Right kidney (tissue), 1 donor: ENCODE results near the gene SCNN1A.

Experiments used
- DNase-seq: peaks from one replicate; pipeline ENCODE4 v3.0.0-alpha.2; 2016

SCNN1A gene

DNA sequence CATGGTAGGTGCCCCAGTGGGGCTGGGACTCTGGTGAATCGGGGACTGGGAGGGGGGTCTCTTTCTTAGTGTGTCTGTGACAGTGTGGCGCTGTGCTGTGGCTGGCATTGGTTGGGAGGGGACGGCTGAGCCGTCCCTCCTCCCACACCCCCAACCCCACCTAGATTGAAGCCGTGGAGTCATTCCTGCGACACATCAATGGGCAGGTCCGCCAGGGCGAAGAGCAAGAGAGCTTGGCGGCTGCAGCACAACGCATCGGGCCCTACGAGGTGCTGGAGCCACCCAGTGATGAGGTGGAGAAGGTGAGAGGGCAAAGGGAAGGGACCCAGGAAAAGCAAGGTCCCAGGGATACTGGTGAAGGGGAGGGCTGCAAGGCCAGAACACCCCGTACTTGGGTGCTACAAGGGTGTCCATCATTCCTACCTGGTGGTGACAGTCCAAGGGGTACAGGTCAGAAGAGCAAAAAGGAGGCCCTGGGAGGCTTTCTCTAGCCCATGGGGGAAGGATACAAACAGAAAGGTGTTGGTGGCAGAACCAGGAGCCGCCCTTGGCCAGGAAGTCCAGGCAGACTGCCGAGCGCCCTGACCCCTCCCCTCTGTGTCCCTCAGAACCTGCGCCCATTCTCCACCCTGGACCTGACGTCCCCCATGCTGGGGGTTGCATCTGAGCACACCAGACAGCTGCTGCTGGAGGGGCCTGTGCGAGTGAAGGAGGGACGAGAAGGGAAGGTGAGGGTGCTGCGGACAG is 57.5 kb downstream of the SCNN1A start:
- DNase-seq, result no peak

DNA sequence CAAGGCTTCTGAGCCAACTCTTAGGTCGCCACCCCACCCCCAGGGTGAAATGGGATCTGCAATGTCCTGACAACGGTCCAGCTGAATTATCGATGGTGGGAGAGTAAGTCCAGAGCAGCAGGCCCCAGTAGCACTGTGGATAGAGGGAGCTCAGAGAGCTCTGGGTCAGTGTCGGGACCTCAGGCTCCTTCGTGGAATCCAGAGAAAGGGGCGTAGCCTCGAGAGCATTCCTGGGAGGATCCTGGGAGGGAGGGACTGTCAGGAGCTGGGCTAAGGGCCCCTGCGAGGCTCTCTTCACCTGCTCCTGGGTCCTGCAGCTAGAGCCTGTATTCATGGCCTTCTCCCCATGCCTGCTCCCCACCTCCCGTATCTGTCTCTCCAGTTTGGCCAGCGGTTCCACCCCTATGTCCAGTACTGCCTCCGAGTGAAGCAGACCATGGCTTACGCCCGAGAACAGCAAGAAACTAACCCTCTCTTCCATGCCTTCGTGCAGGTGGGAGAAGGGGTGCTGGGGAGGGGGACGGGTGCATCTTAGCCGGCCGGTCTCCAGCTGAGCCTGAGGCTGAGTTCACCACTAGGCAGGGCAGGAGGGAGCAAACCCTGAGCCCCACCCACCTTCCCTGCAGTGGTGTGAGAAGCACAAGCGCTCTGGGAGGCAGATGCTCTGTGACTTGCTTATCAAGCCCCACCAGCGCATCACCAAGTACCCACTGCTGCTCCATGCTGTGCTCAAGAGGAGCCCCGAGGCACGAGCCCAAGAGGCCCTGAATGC is 58.3 kb downstream of the SCNN1A start:
- no peak for DNase-seq

DNA sequence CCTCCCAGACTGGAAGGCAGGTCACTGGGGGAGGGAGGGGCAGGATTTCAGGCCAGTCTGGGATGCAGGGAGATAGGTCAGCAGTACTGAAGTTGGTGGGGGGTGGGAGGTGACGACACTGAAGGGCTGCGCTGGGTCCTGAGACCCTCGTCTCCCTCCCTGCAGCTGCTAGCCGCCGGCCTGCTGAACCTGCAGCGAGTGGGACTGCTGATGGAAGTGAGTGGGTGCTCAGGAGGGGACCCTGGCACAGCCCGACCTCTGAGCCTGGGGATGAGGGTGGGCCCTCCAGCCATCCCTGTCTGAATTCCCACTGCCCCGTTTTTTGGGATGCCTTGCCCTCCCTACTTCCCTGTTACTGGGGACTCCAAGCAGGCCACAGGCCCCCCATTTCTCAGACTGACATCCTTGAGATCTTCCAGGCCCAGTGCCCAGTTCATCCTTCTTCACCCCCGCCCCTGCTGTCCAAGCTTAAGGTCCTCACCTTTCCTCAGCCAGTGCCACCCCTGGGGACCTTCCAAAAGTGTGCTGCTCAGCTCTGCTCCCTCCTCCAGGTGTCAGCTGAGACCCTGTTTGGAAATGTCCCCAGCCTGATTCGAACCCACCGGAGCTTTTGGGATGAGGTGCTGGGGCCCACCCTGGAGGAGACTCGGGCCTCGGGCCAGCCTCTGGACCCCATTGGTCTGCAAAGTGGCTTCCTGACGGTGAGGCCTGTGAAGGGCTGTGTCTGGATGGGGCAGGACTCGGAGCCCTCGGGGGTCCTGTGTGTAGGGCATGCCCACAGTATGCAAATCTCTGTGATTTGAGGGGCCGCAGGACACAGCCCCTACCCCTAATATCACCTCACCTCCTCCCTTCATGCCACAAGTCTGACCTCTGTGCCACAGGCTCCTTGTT is 59.4 kb downstream of the SCNN1A start:
- DNase-seq, result no peak

DNA sequence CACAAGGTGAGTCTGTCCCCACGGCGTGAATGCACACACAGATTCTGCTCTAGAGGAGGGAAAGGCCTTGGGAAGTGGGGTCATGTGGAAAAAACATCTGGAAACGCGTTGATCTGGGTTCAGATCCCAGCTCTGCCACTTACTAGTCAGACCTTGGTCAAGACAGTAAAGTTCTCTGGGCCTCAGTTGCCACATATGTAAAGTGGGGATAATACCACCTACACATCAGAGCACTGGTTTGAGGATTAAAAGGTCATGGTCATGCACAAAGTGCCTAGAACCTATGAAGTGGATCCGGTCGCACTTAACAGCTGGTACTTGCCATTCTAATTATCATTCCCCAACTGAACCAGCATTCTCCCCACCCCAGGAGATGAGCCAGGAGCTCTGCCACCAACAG is 60.2 kb downstream of the SCNN1A start:
- DNase-seq, result no peak

DNA sequence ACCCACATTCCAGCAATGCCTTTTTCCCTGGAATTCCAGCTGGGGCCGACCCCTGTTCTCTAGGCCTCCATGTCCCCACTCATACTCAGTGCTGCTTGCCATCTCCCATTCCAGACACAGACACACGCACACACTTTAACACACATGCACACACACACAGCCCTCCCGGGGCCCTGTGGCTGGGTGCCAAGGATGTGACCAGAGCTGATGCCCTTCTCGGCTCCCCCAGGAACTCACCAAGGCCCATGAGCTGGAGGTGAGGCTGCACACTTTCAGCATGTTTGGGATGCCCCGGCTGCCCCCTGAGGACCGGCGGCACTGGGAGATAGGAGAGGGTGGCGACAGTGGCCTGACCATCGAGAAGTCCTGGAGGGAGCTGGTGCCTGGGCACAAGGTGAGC is 60.6 kb downstream of the SCNN1A start:
- no peak for DNase-seq

GRCh38 chr12:6313326-6313940 is 61.9 kb downstream of the SCNN1A start:
- no peak for DNase-seq

GRCh38 chr12:6312529-6313325 is 62.6 kb downstream of the SCNN1A start:
- DNase-seq, result no peak

GRCh38 chr12:6311822-6312528 is 63.4 kb downstream of the SCNN1A start:
- DNase-seq, result no peak

- no peak for DNase-seq
These were observed 64.4 kb downstream of the SCNN1A start for GRCh38 chr12:6310771-6311610.

DNA sequence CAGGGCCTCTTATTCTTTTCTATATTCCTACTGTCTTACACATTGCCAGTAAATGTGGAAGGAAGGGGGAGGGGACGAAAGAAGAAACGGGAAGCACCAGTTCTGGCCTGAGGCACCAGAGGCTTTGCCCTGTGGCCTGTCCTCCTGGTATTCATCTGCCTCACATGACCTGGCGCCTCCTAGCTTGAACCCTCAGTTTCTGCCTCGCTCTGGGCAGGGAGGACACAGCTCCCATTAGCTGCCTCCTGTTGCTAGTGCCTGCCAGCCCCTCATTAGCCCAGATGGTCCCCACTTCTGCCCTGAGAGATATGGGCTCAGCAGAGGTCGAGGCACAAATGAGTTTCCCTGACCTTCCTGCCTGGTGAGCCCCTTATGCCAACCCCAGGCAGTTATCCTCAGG is 67.8 kb downstream of the SCNN1A start:
- DNase-seq, result no peak

DNA sequence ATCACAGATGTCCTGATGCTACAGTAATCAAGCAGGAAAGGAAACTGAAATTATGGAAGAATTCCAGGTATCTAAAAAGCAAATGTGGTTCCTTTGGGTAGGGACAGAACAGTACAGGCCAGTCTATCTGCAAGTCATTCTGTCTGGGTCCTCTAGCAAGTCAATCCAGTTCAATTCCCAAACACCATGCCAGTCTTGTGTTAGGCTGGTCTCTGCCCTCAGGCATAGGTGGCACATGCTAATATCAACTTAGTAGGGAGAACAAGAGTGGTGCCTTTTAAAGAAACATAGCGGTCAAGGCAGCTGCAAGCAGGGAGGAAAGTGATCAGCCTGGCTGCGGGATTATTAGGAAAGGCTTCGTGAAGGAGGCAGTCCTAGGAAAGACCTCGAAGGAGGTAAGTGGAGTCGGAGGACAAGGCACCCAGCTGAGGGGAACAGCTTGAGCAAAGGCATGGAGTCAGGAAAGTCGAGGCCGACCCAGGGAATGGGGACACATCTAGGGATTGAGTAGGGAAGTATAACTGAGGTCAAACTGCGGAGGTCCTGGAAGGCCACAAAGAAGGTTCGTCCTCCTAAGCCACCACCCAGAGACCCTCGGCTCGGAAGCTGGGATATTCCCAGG is 68.7 kb downstream of the SCNN1A start:
- no peak for DNase-seq

GRCh38 chr12:6306151-6306550 is 69.2 kb downstream of the SCNN1A start:
- no peak for DNase-seq

- no peak for DNase-seq
These were observed 72.3 kb downstream of the SCNN1A start for GRCh38 chr12:6303071-6303470.

DNA sequence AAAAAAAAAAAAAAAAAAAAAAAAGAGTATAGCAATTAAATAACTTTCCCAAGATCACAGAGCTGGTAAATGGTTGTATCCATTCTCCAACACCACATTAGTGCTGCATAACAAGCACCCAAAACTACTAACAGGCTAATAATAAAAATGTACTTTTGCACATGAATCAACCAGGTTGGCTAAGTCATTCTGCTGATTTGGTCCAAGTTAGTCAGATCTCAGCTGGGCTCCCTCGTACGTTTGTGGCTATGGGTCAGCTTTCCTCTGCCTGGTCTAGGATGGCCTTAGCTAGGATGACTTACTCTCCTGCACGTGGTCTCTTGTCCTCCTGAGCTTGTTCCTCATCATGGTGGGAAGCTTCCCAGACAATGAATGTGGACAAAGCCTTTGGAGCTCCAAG is 72.7 kb downstream of the SCNN1A start:
- no peak for DNase-seq

DNA sequence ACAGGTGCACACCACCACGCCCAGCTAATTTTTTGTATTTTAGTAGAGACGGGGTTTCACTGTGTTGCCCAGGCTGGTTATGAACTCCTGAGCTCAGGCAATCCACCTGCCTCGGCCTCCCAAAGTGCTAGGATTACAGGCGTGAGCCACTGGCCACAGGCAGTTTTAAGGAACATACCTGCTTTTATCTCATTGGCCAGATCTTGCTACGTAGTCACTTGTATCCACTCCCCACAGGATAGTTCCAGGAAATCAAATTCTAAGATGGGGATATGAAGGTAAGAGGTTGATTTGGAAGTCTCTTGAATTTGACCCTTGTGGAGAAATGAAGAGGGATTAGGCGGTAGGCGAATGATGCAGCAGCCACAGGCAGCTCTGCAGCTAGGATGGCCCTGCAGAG is 73.6 kb downstream of the SCNN1A start:
- no peak for DNase-seq

DNA sequence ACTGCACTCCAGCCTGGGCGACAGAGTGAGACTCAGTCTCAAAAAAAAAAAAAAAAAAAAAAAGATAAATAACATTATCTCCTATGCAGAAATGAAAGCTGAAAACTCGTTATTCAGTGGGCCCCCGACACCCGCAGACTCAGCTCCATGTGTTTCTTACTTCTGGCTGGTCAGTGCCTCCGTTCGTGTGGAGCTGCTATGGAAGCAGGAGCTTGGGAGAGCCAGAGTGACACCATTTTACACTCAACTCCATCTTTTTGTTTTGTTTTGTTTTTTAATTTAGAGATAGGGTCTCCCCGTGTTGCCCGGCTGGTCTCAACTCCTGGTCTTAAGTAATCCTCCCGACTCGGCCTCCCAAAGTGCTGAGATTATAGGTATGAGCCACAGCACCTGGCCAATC is 78.2 kb downstream of the SCNN1A start:
- DNase-seq, result no peak
